ENCODE results near the gene PITPNM1. TPM values are rescaled to one million over a fixed set of nuclear protein-coding genes. Genes with fewer than 3 reads are reported as not detected.

The PITPNM1 gene
- total RNA-seq, 4 donors from 2014 or later, result 12.4 to 25.7 (median 19.7) TPM

- H3K36me3 ChIP-seq, result peaks cover 21% of the 10 kb centered on the region
- TF ChIP-seq POLR2AphosphoS5 (IDR thresholded peaks at IDR 0.05) (no peak), CTCF (IDR thresholded peaks at IDR 0.05) (no peak), POLR2A (IDR thresholded peaks at IDR 0.05) (no peak), EP300 (IDR thresholded peaks at IDR 0.05) (no peak)
- no peaks in the 10 kb centered on the region for H3K9me3 ChIP-seq
- 91% methylated on average over 9 of the region's 9 CpGs for WGBS
- H3K27ac ChIP-seq, result no peak overlapping the region
- no peak overlapping the region for H3K4me3 ChIP-seq
- no peaks in the 10 kb centered on the region for H3K27me3 ChIP-seq
- no peak for DNase-seq (ENCODE audit: low spot score in 2 of 2)
- peaks cover 26% of the 10 kb centered on the region for H3K4me1 ChIP-seq
Measured at GRCh38 chr11:67500831-67501715, 4.1 kb downstream of the PITPNM1 start.

- Histone ChIP-seq H3K27ac (no peak overlapping the region), H3K9me3 (no peaks in the 10 kb centered on the region), H3K27me3 (no peaks in the 10 kb centered on the region), H3K36me3 (peaks cover 27% of the 10 kb centered on the region), H3K4me3 (no peak overlapping the region), H3K4me1 (peaks cover 20% of the 10 kb centered on the region)
- WGBS, result 71% methylated on average over 1 of the region's 1 CpG
- DNase-seq (ENCODE audit: low spot score in 2 of 2), result no peak
- TF ChIP-seq POLR2A (IDR thresholded peaks at IDR 0.05), result no peak
- no peak for TF ChIP-seq POLR2AphosphoS5 (IDR thresholded peaks at IDR 0.05)
- TF ChIP-seq CTCF (IDR thresholded peaks at IDR 0.05), result no peak
- TF ChIP-seq EP300 (IDR thresholded peaks at IDR 0.05), result no peak
Measured at GRCh38 chr11:67500484-67500821, 4.7 kb downstream of the PITPNM1 start.

DNA sequence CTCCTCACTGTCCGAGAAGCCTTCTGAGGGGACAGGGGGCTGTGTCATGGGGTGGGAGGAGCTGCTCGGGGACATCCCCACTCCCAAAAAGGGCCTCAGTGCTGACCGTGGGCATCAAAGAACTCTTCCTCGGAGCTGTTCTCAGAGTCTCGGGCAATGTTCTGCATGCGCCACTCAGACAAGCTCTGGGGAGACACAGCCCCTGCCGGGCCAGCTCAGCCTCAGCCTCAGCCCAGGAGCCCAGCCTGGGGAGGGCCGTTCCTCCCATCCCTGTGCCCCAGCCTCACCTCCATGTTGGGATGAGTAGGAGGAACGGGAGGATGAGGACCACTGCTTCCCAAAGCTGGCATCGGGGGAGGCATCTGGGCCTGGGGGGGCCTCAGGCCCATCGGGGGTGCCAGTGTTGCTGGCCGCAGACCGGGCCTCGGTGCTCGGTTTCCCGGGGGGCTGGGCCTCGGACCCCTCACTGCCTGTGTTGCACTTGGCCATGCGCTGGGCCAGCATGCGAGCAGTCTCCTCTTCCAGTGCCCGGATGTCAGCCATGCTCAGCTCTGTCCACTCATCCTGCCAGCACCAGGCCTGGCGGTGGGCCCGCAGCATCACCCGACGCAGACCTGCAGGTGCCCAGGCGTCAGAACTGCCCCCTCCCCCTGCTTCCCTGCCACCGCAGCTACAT is 5.2 kb downstream of the PITPNM1 start:
- no peak overlapping the region for H3K27ac ChIP-seq
- peaks cover 32% of the 10 kb centered on the region for H3K36me3 ChIP-seq
- 69% methylated on average over 11 of the region's 26 CpGs for WGBS
- H3K4me1 ChIP-seq, result peaks cover 14% of the 10 kb centered on the region
- no peak overlapping the region for H3K4me3 ChIP-seq
- H3K27me3 ChIP-seq, result no peaks in the 10 kb centered on the region
- H3K9me3 ChIP-seq, result no peaks in the 10 kb centered on the region
- no peak for TF ChIP-seq POLR2A (IDR thresholded peaks at IDR 0.05)
- TF ChIP-seq EP300 (IDR thresholded peaks at IDR 0.05), result no peak
- TF ChIP-seq CTCF (IDR thresholded peaks at IDR 0.05), result no peak
- TF ChIP-seq POLR2AphosphoS5 (IDR thresholded peaks at IDR 0.05), result no peak
- no peak for DNase-seq (ENCODE audit: low spot score in 2 of 2)

GRCh38 chr11:67498544-67498972 is 6.6 kb downstream of the PITPNM1 start:
- Histone ChIP-seq H3K36me3 (peaks cover 45% of the 10 kb centered on the region), H3K9me3 (no peaks in the 10 kb centered on the region), H3K27ac (no peak overlapping the region), H3K4me3 (no peak overlapping the region), H3K4me1 (peaks cover under 1% of the 10 kb centered on the region), H3K27me3 (no peaks in the 10 kb centered on the region)
- peak in 1 of 2 donors; percentile 72 for DNase-seq (ENCODE audit: low spot score in 2 of 2)
- TF ChIP-seq CTCF (IDR thresholded peaks at IDR 0.05) (no peak), POLR2AphosphoS5 (IDR thresholded peaks at IDR 0.05) (no peak), POLR2A (IDR thresholded peaks at IDR 0.05) (no peak), EP300 (IDR thresholded peaks at IDR 0.05) (no peak)
- 93% methylated on average over 21 of the region's 21 CpGs for whole genome bisulfite sequencing

GRCh38 chr11:67497656-67498291 is 7.4 kb downstream of the PITPNM1 start:
- H3K27ac ChIP-seq, result no peak overlapping the region
- H3K9me3 ChIP-seq, result no peaks in the 10 kb centered on the region
- H3K36me3 ChIP-seq, result peaks cover 53% of the 10 kb centered on the region
- no peak overlapping the region for H3K4me3 ChIP-seq
- no peak for TF ChIP-seq CTCF (IDR thresholded peaks at IDR 0.05)
- no peak for TF ChIP-seq EP300 (IDR thresholded peaks at IDR 0.05)
- no peak for TF ChIP-seq POLR2A (IDR thresholded peaks at IDR 0.05)
- no peak for TF ChIP-seq POLR2AphosphoS5 (IDR thresholded peaks at IDR 0.05)
- H3K4me1 ChIP-seq, result no peaks in the 10 kb centered on the region
- no peaks in the 10 kb centered on the region for H3K27me3 ChIP-seq
- 92% methylated on average over 10 of the region's 21 CpGs for WGBS
- DNase-seq (ENCODE audit: low spot score in 2 of 2), result peak in 1 of 2 donors; percentile 74
